Upper lobe of left lung (tissue), 6 donors: ENCODE results near the gene NFIB. TPM values are rescaled to one million over a fixed set of nuclear protein-coding genes. Genes with fewer than 3 reads are reported as not detected.

Experiments
- ATAC-seq, 2 donors: fragments of 200-7000 bp; cut with Tn5 transposase; one replicate each; pipeline ENCODE4 v1.9.1; 2022; ENCODE audit warnings: mild to moderate bottlenecking in 2 of 2, moderate library complexity in 2 of 2; ENCODE audit not compliant: low FRiP score in 2 of 2
- DNase-seq, 2 donors: peaks; one replicate each; pipeline ENCODE4 v3.0.0-alpha.2; 2019 to 2020
- H3K27ac ChIP-seq, 4 donors: fragments of 200-600 bp; sonication (generic); one replicate each; pipeline ENCODE4 v1.5.1; 2016 to 2019
- H3K27me3 ChIP-seq, 4 donors: fragments of 200-600 bp; sonication (generic); one replicate each; pipeline ENCODE4 v1.5.1; 2017 to 2019
- H3K36me3 ChIP-seq, 4 donors: fragments of 200-600 bp; sonication (generic); one replicate each; pipeline ENCODE4 v1.5.1; 2016 to 2019
- H3K4me1 ChIP-seq, 4 donors: fragments of 200-600 bp; sonication (generic); one replicate each; pipeline ENCODE4 v1.5.1; 2018 to 2019
- H3K4me3 ChIP-seq, 4 donors: fragments of 200-600 bp; sonication (generic); one replicate each; pipeline ENCODE4 v1.5.1; 2017 to 2019; ENCODE audit warnings: mild to moderate bottlenecking in 2 of 4, moderate library complexity in 1 of 4
- H3K9me3 ChIP-seq, 4 donors: fragments of 200-600 bp; sonication (generic); one replicate each; pipeline ENCODE4 v1.5.1; 2018 to 2019
- EP300 ChIP-seq, 4 donors: sonication (generic); formaldehyde crosslinking; IDR thresholded peaks; one replicate each; pipeline ENCODE4 v1.5.1; 2017; ENCODE audit warnings: antibody characterized with exemption in 4 of 4, control low read depth in 2 of 4
- POLR2A ChIP-seq, 4 donors: fragments of 450-650 bp; IDR thresholded peaks; one replicate each; pipeline ENCODE4 v1.5.1; 2016 to 2017; ENCODE audit warnings: antibody characterized with exemption in 4 of 4, mild to moderate bottlenecking in 2 of 4
- POLR2AphosphoS5 ChIP-seq, 2 donors: sonication (generic); formaldehyde crosslinking; IDR thresholded peaks; one replicate each; pipeline ENCODE4 v1.5.1; 2017; ENCODE audit warnings: antibody characterized with exemption in 2 of 2
- WGBS, 2 donors: methylation state at CpG; one replicate each; pipeline ENCODE4 v1.1.5; 2017 to 2018; 5-methylcytosine and 5-hydroxymethylcytosine counted together
- total RNA-seq, 6 donors: library from RNA; depleted of rRNA in 4 of 6; stranded (reverse); fragments of >200 nt in 4 of 6; gene quantifications; one replicate each; pipeline versions ENCODE4 v1.1.0 to v1.2.1, GENCODE V29; 2016 to 2021
- TF ChIP-seq, protein P1 (sequence below), 6 experiments: fragments of 450-650 bp in 4 of 6; fragments of 200-600 bp in 2 of 6; sonication (generic) in 2 of 6; IDR thresholded peaks; one replicate each; pipeline ENCODE4 v1.5.1; 2016 to 2019; ENCODE audit warnings: antibody characterized with exemption in 6 of 6
- donor health status: DM: no; HTN: no; CAD: no; lungs with moderate emphysema.
- donor health status: DM: no; HTN: yes; CAD: no; lungs with severe emphysema.

The NFIB gene
- total RNA-seq, 6 donors from 2014 or later, result 33.9 to 109 (median 67.5) TPM

DNA sequence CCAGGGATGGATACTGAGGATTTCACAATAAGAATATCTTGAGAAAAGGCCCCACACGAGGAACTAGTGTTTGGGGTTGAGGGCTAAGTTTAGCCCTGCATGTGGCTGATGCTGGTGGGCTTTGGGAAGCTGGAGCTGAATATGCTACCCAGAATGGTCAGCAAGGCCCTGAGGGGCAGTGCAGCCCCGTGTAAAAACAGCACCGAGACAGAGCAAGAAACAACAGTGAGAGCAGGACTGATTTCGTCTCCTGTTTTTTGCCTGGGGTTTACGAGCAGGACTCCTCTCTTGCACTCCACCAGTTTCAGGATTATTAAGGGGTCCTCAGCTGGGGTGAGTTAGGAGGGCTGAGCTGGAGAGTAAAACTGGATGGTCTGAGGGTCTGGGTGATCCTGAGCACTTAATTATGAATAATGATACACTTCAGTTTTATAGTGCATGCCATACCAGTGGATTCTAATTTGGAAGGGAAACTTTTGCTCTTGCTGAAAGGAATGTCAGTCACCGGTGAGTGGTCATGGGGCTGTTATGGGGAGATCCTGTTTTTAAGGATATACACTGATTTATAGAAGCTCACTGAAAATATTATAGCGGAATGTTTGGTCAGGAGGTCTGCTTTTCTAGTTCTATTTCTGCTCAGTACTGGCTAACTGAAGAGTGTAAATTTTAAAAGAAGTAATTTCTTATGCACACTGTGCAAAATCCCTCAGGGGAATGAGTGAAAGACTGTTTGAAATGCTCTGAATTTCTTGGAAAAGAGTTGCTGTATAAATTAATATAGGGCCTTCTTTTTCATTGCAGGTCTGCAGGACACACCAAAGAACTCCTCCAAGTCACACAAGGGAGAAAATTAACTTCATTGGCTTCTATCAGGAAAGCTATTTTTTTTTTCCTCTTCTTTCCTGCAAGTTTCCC is 42.7 kb upstream of the NFIB start:
- TF ChIP-seq POLR2AphosphoS5 (IDR thresholded peaks at IDR 0.05), result no peak
- TF ChIP-seq EP300 (IDR thresholded peaks at IDR 0.05), result no peak
- TF ChIP-seq POLR2A (IDR thresholded peaks at IDR 0.05), result no peak
- TF ChIP-seq, protein P1, sequence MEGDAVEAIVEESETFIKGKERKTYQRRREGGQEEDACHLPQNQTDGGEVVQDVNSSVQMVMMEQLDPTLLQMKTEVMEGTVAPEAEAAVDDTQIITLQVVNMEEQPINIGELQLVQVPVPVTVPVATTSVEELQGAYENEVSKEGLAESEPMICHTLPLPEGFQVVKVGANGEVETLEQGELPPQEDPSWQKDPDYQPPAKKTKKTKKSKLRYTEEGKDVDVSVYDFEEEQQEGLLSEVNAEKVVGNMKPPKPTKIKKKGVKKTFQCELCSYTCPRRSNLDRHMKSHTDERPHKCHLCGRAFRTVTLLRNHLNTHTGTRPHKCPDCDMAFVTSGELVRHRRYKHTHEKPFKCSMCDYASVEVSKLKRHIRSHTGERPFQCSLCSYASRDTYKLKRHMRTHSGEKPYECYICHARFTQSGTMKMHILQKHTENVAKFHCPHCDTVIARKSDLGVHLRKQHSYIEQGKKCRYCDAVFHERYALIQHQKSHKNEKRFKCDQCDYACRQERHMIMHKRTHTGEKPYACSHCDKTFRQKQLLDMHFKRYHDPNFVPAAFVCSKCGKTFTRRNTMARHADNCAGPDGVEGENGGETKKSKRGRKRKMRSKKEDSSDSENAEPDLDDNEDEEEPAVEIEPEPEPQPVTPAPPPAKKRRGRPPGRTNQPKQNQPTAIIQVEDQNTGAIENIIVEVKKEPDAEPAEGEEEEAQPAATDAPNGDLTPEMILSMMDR (IDR thresholded peaks at IDR 0.05), result no peak
- H3K36me3 ChIP-seq, result no peaks in the 10 kb centered on the region
- peaks cover 8 to 14% (median 10%) of the 10 kb centered on the region in 4 donors for H3K4me1 ChIP-seq
- 77 to 78% methylated on average over 7 of the region's 7 CpGs for WGBS, 2 donors
- no peaks in the 10 kb centered on the region for H3K9me3 ChIP-seq
- DNase-seq (no peak), ATAC-seq (no peak)
- peak overlapping the region in 1 of 4 donors; percentile 13 for H3K27ac ChIP-seq
- H3K27me3 ChIP-seq, result no peaks in the 10 kb centered on the region
- H3K4me3 ChIP-seq, result no peak overlapping the region

DNA sequence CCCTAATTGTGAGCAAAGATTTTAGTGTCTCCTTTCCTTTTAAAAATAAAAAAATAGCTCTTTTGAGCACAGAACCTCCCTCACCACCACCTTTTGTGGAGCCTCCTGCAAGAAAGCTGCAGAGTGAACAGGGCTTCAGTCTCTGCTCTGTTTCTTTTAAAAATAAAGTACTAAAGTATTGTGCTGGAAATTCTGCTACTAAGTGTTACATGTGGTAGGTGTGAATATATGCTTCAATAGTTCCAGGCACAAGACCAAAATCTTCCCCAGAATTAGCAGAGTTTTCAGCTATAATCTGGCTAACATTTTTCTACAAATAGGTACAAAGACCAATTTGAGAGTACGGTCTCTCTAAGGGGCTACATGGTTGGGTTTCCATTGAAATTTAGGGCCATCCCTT is 40.3 kb upstream of the NFIB start:
- TF ChIP-seq POLR2A (IDR thresholded peaks at IDR 0.05) (no peak), EP300 (IDR thresholded peaks at IDR 0.05) (no peak), POLR2AphosphoS5 (IDR thresholded peaks at IDR 0.05) (no peak)
- TF ChIP-seq, protein P1 (IDR thresholded peaks at IDR 0.05), result no peak
- Histone ChIP-seq H3K27me3 (peaks cover 0 to 5% (median 0%) of the 10 kb centered on the region in 4 donors), H3K9me3 (no peaks in the 10 kb centered on the region), H3K4me1 (peaks cover 10 to 19% (median 12%) of the 10 kb centered on the region in 4 donors), H3K4me3 (no peak overlapping the region), H3K27ac (no peak overlapping the region), H3K36me3 (no peaks in the 10 kb centered on the region)
- DNase-seq (no peak), ATAC-seq (no peak)
- 92 to 96% methylated on average over 1 of the region's 1 CpG for WGBS, 2 donors

DNA sequence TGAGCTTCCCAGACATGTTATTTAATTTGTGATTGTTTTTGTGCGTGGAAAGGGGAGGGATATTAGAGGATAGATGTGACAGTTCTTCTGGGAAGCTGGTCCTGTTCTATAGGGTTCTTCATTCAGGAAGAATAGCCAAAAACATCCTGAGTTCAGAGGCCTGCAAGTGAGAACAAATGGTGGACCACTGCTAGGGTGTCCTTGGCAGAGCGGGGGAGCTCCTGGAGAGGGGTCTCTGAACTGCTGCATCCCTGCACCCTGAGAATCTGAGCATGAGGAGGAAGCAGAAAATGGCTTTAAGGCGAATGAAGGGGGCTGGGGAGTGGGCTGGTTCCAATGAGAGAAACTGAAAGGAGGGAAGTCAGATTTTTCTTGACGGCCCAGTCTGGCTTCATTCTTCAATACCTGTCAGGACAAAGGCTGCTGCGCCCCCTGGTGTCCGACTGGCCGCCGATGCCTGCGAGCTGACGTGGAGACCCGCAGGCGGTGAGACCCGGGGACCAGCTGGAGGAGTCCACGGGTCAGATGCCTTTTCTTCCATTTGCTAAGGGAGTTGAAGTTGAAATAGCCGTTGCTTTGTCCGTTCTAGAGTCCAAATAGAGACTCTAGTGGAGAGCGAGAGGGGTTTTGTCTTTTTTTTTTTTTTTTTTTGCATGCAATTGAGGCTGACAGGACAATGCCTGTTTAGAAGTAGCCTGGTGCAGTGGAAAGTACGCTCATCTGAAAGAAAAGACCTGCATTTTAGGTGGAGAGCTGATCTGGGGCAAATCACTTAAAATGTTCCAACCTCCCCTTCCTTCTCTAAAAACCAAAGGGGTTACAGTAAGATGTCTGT is 39.5 kb upstream of the NFIB start:
- TF ChIP-seq POLR2AphosphoS5 (IDR thresholded peaks at IDR 0.05) (peak in 1 of 2 donors; percentile 39), EP300 (IDR thresholded peaks at IDR 0.05) (no peak)
- TF ChIP-seq, protein P1 (IDR thresholded peaks at IDR 0.05), result peak; percentile 72 to 89 (median 84)
- no peaks in the 10 kb centered on the region for H3K36me3 ChIP-seq
- H3K9me3 ChIP-seq, result no peaks in the 10 kb centered on the region
- H3K4me3 ChIP-seq, result no peak overlapping the region
- peak overlapping the region; percentile 49 to 84 (median 73) for H3K27ac ChIP-seq
- peaks cover 10 to 26% (median 16%) of the 10 kb centered on the region in 4 donors for H3K4me1 ChIP-seq
- DNase-seq (peak; percentile 90 to 97), ATAC-seq (peak; percentile 81 to 87)
- WGBS, 2 donors, result 14 to 18% methylated on average over 14 to 18 of the region's 18 CpGs
- H3K27me3 ChIP-seq, result peaks cover 0 to 5% (median 1%) of the 10 kb centered on the region in 4 donors

DNA sequence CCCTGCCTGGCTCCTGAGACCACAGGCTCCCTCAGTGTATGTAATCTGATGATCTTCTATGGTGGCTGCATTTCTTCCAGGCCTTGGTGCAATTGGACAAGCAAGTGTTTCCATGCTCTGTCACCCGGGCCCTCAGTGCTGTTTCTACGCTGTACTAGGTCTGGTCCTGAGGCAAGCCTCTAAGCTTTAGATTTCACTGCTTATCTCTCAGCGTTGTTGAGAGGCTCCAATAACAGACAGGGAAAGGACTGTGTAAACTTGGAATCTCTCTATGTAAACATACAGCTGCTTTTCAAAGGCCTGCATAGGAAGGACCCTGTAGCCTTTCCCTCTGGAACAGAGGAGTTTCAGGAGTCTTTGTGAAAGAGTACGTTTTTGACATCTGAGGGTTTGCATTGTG is 38.6 kb upstream of the NFIB start:
- Histone ChIP-seq H3K4me3 (peak overlapping the region in 1 of 4 donors; percentile 14), H3K9me3 (no peaks in the 10 kb centered on the region), H3K27me3 (peaks cover 0 to 8% (median 4%) of the 10 kb centered on the region in 4 donors), H3K4me1 (peaks cover 18 to 32% (median 23%) of the 10 kb centered on the region in 4 donors), H3K27ac (peak overlapping the region; percentile 49 to 84 (median 73)), H3K36me3 (no peaks in the 10 kb centered on the region)
- ATAC-seq (no peak), DNase-seq (no peak)
- 38 to 50% methylated on average over 4 of the region's 4 CpGs for WGBS, 2 donors
- TF ChIP-seq, protein P1 (IDR thresholded peaks at IDR 0.05), result no peak
- TF ChIP-seq EP300 (IDR thresholded peaks at IDR 0.05) (no peak), POLR2AphosphoS5 (IDR thresholded peaks at IDR 0.05) (no peak), POLR2A (IDR thresholded peaks at IDR 0.05) (no peak)
